Body of pancreas (tissue), 4 donors: Measurements from ENCODE around the gene TLK2.

ENCODE experiments used
- CTCF ChIP-seq, 7 experiments: fragments of 450-650 bp in 4 of 7; fragments of 200-600 bp in 3 of 7; sonication (generic) in 3 of 7; IDR thresholded peaks; one replicate each; pipeline ENCODE4 v1.5.1; 2016 to 2019; ENCODE audit warnings: antibody characterized with exemption in 7 of 7
- POLR2A ChIP-seq, 3 donors: fragments of 450-650 bp; IDR thresholded peaks; one replicate each; pipeline ENCODE4 v1.6.1; 2016; ENCODE audit warnings: antibody characterized with exemption in 3 of 3, mild to moderate bottlenecking in 2 of 3

GRCh38 chr17:62627219-62627903, 148.7 kb downstream of the TLK2 start, which contains the start of gene MRC2:
- TF ChIP-seq CTCF (IDR thresholded peaks at IDR 0.05), result no peak
- TF ChIP-seq POLR2A (IDR thresholded peaks at IDR 0.05), result peak in 2 of 3 donors; percentile 24 to 25
